Measurements from ENCODE around the gene PRKCQ.

DNA sequence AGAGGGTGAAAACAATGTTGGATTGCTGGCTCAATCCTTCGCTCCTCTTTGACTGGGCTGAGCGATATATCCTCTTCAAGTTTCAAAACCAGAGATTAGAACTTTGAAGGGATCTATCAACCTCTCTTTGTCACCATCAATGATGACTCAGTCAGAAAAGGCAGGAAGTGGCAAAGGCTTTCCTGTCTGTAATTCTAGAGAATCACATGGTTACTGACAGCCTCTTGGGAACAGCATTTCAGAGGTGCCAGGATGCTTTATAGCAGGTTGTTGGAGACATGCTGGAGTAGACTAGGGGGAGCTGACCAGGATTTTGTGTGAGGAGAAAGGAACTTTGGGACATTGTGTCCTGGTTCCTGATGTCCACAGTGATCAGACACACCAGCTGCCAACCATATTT is 81.3 kb downstream of the PRKCQ start:
- TF ChIP-seq, protein P1, sequence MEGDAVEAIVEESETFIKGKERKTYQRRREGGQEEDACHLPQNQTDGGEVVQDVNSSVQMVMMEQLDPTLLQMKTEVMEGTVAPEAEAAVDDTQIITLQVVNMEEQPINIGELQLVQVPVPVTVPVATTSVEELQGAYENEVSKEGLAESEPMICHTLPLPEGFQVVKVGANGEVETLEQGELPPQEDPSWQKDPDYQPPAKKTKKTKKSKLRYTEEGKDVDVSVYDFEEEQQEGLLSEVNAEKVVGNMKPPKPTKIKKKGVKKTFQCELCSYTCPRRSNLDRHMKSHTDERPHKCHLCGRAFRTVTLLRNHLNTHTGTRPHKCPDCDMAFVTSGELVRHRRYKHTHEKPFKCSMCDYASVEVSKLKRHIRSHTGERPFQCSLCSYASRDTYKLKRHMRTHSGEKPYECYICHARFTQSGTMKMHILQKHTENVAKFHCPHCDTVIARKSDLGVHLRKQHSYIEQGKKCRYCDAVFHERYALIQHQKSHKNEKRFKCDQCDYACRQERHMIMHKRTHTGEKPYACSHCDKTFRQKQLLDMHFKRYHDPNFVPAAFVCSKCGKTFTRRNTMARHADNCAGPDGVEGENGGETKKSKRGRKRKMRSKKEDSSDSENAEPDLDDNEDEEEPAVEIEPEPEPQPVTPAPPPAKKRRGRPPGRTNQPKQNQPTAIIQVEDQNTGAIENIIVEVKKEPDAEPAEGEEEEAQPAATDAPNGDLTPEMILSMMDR (IDR thresholded peaks at IDR 0.05) = no peak
- TF ChIP-seq EZH2 (IDR thresholded peaks at IDR 0.05) = no peak

Data from neural progenitor cell (in vitro differentiated cells).